Fibroblast of lung (primary cell): ENCODE results near the gene HECTD1.

ENCODE experiments used
- EZH2 ChIP-seq: IDR thresholded peaks from 2 replicates; pipeline ENCODE4 v1.5.1; 2012; ENCODE audit warnings: low read length, control low read depth, mild to moderate bottlenecking; ENCODE audit errors: missing control alignments
- TF ChIP-seq, protein P1 (sequence below), 2 donors: IDR thresholded peaks in 1 of 2; conservative IDR thresholded peaks in 1 of 2; 1 replicate in 1 of 2; 2 replicates in 1 of 2; pipeline ENCODE4 v1.5.1; 2011 to 2012; ENCODE audit warnings: low read length in 2 of 2, control low read depth in 1 of 2, inconsistent platforms in 1 of 2, low read depth in 1 of 2, mild to moderate bottlenecking in 1 of 2

DNA sequence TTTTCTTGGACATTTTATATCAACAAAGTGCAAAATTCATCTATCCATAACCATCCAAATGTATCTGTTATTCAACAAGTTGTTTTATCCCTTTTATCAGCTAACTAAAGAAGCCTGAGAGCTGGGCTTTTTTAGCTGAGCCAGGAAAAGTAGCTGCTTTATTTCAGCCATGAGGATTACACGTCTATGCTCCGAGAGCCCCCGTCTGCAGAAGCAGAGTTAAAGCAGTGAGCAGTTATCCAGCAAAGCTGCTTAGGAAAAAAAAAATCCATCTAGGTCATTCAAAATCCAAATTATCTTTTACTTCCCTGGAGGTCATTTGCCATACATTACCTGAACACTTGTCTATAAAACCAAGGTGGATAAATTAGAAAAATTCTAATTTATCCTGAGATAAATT is 15.7 kb upstream of the HECTD1 start:
- TF ChIP-seq, protein P1, sequence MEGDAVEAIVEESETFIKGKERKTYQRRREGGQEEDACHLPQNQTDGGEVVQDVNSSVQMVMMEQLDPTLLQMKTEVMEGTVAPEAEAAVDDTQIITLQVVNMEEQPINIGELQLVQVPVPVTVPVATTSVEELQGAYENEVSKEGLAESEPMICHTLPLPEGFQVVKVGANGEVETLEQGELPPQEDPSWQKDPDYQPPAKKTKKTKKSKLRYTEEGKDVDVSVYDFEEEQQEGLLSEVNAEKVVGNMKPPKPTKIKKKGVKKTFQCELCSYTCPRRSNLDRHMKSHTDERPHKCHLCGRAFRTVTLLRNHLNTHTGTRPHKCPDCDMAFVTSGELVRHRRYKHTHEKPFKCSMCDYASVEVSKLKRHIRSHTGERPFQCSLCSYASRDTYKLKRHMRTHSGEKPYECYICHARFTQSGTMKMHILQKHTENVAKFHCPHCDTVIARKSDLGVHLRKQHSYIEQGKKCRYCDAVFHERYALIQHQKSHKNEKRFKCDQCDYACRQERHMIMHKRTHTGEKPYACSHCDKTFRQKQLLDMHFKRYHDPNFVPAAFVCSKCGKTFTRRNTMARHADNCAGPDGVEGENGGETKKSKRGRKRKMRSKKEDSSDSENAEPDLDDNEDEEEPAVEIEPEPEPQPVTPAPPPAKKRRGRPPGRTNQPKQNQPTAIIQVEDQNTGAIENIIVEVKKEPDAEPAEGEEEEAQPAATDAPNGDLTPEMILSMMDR (conservative IDR thresholded peaks at IDR 0.05 in 1 of 2, IDR thresholded peaks at IDR 0.05 in 1 of 2; ENCODE audit: low read depth in 1 of 2, low read length in 2 of 2): no peak
- no peak for TF ChIP-seq EZH2
